ENCODE measurements around the gene PABPN1. TPM values are rescaled to one million over a fixed set of nuclear protein-coding genes. Genes with fewer than 3 reads are reported as not detected.

PABPN1 gene
- total and polyA plus RNA-seq, 7 donors = 65.2 to 104 (median 82.5) TPM

- Histone ChIP-seq H3K4me1 (peaks cover 11% of the 10 kb centered on the region), H3K4me3 (no peak overlapping the region), H3K27ac (no peak overlapping the region), H3K36me3 (ENCODE audit: insufficient read depth in 1 of 2, low read depth in 1 of 2) (no peaks in the 10 kb centered on the region), H3K27me3 (ENCODE audit: insufficient read depth in 3 of 3, low read length in 2 of 3) (peaks cover 4 to 53% (median 10%) of the 10 kb centered on the region in 3 donors), H3K9me3 (no peaks in the 10 kb centered on the region)
- TF ChIP-seq CTCF (IDR thresholded peaks at IDR 0.05) = no peak
- DNase-seq (no peak), ATAC-seq (no peak)
- 73 to 76% (median 76%) methylated on average over 5 of the region's 5 CpGs for WGBS, 3 donors
- intact Hi-C loops (cut with DNase I) = no loop called here
Observed at GRCh38 chr14:23353433-23353780, 32.1 kb downstream of the PABPN1 start.

- ATAC-seq (no peak), DNase-seq (no peak)
- Histone ChIP-seq H3K27me3 (ENCODE audit: insufficient read depth in 3 of 3, low read length in 2 of 3) (peaks cover 4 to 53% (median 10%) of the 10 kb centered on the region in 3 donors), H3K27ac (no peak overlapping the region), H3K4me1 (peaks cover 11% of the 10 kb centered on the region), H3K4me3 (no peak overlapping the region), H3K9me3 (no peaks in the 10 kb centered on the region), H3K36me3 (ENCODE audit: insufficient read depth in 1 of 2, low read depth in 1 of 2) (no peaks in the 10 kb centered on the region)
- intact Hi-C loops (cut with DNase I) = no loop called here
- TF ChIP-seq CTCF (IDR thresholded peaks at IDR 0.05) = no peak
- 80 to 84% (median 80%) methylated on average over 6 of the region's 6 CpGs for whole genome bisulfite sequencing, 3 donors
Observed at GRCh38 chr14:23354990-23355389, 33.7 kb downstream of the PABPN1 start.

GRCh38 chr14:23355871-23356435 lies 34.7 kb downstream of the PABPN1 start:
- H3K4me3 ChIP-seq = no peak overlapping the region
- ATAC-seq = no peak
- H3K9me3 ChIP-seq = no peaks in the 10 kb centered on the region
- no peak for TF ChIP-seq CTCF (IDR thresholded peaks at IDR 0.05)
- WGBS, 3 donors = 82 to 88% (median 85%) methylated on average over 6 of the region's 6 CpGs
- H3K27me3 ChIP-seq (ENCODE audit: insufficient read depth in 3 of 3, low read length in 2 of 3) = peaks cover 4 to 44% (median 10%) of the 10 kb centered on the region in 3 donors
- no peak for DNase-seq
- intact Hi-C loops (cut with DNase I) = no loop called here
- H3K27ac ChIP-seq = no peak overlapping the region
- H3K36me3 ChIP-seq (ENCODE audit: insufficient read depth in 1 of 2, low read depth in 1 of 2) = no peaks in the 10 kb centered on the region
- peaks cover 11% of the 10 kb centered on the region for H3K4me1 ChIP-seq

GRCh38 chr14:23356662-23357061 lies 35.4 kb downstream of the PABPN1 start:
- no peak for DNase-seq
- H3K36me3 ChIP-seq (ENCODE audit: insufficient read depth in 1 of 2, low read depth in 1 of 2) = no peaks in the 10 kb centered on the region
- intact Hi-C loops (cut with DNase I) = no loop called here

More at GRCh38 chr14:23356662-23357061, 35.4 kb downstream of the PABPN1 start:
- 93 to 98% (median 94%) methylated on average over 4 of the region's 4 CpGs for WGBS, 3 donors
- no peaks in the 10 kb centered on the region for H3K9me3 ChIP-seq
- no peak overlapping the region for H3K27ac ChIP-seq
- H3K27me3 ChIP-seq (ENCODE audit: insufficient read depth in 3 of 3, low read length in 2 of 3) = peaks cover 4 to 36% (median 10%) of the 10 kb centered on the region in 3 donors
- H3K4me1 ChIP-seq = peaks cover 10% of the 10 kb centered on the region
- TF ChIP-seq CTCF (IDR thresholded peaks at IDR 0.05) = no peak
- no peak overlapping the region for H3K4me3 ChIP-seq
- ATAC-seq = no peak
